COLO829 (cell line): ENCODE measurements around the gene APOE.
"Not testable (repeated sequence)": the region's sequence is repeated elsewhere in the genome, so short reads cannot be mapped to it uniquely, and the experiment has no call there.

Source experiments
- DNase-seq: peaks from one replicate; pipeline ENCODE4 v3.0.0; 2012; ENCODE audit warnings: low spot score

Gene APOE

GRCh38 chr19:44905437-44906160 lies at the start of gene APOE:
Gene APOE (plus strand): TSS chr19:44905796. CDS start chr19:44906625, 829 bp downstream.
- no peak for DNase-seq

- no peak for DNase-seq
Observed at GRCh38 chr19:44856421-44857083, 49.0 kb upstream of the APOE start.

GRCh38 chr19:44857837-44858236 lies 47.8 kb upstream of the APOE start:
- DNase-seq: no peak

- not testable (repeated sequence) for DNase-seq
Observed at GRCh38 chr19:44861576-44861975, 44.0 kb upstream of the APOE start.

GRCh38 chr19:44863990-44864389 lies 41.6 kb upstream of the APOE start:
- no peak for DNase-seq

- no peak for DNase-seq
Observed at GRCh38 chr19:44865196-44865767, 40.3 kb upstream of the APOE start.

- no peak for DNase-seq
Observed at GRCh38 chr19:44866664-44867063, 38.9 kb upstream of the APOE start.

GRCh38 chr19:44867578-44867977 lies 38.0 kb upstream of the APOE start:
- no peak for DNase-seq

- DNase-seq: no peak
Observed at GRCh38 chr19:44869733-44870470, 35.7 kb upstream of the APOE start.

GRCh38 chr19:44871809-44872208 lies 33.8 kb upstream of the APOE start:
- no peak for DNase-seq

GRCh38 chr19:44872661-44873060 lies 32.9 kb upstream of the APOE start:
- no peak for DNase-seq

- no peak for DNase-seq
Observed at GRCh38 chr19:44874317-44874716, 31.3 kb upstream of the APOE start.

GRCh38 chr19:44875666-44876451 lies 29.7 kb upstream of the APOE start:
- DNase-seq: no peak

GRCh38 chr19:44876930-44877535 lies 28.6 kb upstream of the APOE start:
- DNase-seq: no peak

- no peak for DNase-seq
Observed at GRCh38 chr19:44878120-44878865, 27.3 kb upstream of the APOE start.

- DNase-seq: no peak
Observed at GRCh38 chr19:44879309-44880065, 26.1 kb upstream of the APOE start.

GRCh38 chr19:44882063-44882462 lies 23.5 kb upstream of the APOE start:
- DNase-seq: no peak

GRCh38 chr19:44882619-44883397 lies 22.8 kb upstream of the APOE start:
- DNase-seq: not testable (repeated sequence)

- no peak for DNase-seq
Observed at GRCh38 chr19:44883922-44884321, 21.7 kb upstream of the APOE start.
